ENCODE results near the gene SGPP2.

The SGPP2 gene

GRCh38 chr2:222591661-222592060 lies 167.3 kb downstream of the SGPP2 start:
- no peak for DNase-seq

- DNase-seq = no peak
Observed at GRCh38 chr2:222592176-222592575, 167.8 kb downstream of the SGPP2 start.

DNA sequence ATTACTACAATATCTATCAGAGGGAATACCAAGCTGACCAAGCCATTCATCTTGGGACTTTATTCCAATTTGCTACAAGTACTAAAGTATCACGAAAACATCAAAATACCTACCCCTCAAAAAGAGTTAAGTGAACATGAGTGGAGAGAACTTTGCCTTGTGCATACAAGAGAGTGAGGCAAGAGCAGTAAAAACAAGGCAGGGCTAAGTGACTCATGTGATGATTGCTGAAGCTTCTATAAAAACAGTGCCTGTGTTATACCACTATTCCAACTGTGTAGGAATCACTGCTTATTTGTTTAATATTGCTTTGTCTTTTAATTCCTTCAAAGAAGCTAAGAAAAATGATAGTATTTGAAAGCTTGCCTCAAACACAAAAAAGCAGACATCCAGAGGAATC lies 170.3 kb downstream of the SGPP2 start:
- no peak for DNase-seq

DNA sequence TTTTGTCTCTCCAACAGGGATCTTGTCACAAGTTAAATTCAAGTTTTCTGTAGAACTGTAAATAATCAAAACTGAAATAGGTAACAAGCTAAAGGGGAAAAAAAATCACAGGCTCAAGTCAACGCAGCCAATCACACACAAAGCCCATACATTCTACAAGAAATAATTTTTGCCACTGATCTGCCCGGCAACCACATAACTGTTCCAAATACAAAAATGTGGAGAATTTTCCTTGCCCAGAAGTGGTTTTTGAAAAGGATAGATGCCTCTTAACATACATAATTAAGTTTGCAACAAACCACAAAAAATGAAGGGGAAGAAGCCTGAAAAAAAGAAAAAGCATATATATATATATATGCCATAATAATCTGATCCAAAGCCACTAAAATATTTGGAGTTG lies 171.2 kb downstream of the SGPP2 start:
- no peak for DNase-seq

- DNase-seq = no peak
Observed at GRCh38 chr2:222598611-222599010, 174.3 kb downstream of the SGPP2 start.

DNA sequence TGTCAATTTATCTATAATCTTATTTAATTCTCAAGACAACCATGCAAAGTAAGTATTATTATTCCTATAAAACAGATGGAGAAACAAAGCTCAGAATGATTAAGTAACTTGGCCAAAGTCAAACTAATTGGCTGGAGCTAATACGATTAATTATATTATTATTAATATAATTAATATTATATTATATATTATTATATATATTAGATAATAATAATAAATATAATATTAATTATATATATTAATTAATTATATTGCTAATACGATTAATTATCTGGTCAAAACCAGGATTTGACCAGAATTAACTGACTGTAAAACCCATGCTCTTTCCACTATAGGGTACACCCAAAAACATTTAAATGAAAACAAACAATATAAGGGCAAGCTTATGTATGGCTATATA lies 179.2 kb downstream of the SGPP2 start:
- no peak for DNase-seq

- DNase-seq = no peak
Observed at GRCh38 chr2:222604749-222605515, 180.6 kb downstream of the SGPP2 start.

GRCh38 chr2:222606306-222606705 lies 182.0 kb downstream of the SGPP2 start:
- no peak for DNase-seq

DNA sequence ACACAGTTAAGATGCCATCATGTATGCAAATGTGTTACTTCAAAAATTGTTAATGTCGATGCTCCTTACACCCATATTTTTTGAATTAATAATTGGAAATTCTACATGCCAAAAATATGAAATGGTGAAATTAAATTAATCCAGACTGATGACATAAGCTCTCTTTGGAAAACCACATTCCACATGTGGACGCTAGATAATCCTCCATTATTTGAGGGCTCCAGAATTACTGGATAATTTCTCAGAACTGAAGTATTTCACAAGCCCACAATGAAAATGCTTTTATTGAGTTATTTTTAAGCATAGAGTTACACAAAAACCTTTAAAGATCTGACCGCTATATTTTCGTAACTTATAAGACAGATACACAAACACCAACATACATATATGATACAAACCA lies 183.7 kb downstream of the SGPP2 start:
- DNase-seq = no peak

DNA sequence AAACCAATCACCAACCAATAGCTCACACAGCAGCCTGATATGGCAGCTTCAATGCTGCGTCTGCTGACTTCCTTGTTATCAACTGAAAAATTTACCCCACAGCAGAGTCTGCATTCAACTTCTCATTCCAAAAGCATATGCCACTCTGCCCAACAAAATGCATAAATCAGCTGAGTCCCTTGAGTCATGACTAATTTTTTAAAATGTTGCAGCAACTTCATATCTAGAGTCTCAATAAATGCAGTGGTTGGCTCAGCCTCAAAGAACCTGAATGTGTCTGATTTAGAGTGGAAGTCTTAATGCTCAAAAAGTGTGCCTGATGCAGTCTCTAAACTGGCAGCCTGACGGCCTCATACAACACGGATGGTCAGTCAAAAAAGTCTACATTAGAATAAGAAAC lies 185.0 kb downstream of the SGPP2 start:
- DNase-seq = peak in 2 of 3 donors; percentile 16 to 33

Measured in suppressor macrophage treated with lipopolysaccharide for 1 hour (primary cell).